HTERT RPE-1 (cell line): ENCODE measurements around the gene CNTN3.

Experiments
- in situ Hi-C: fragments of 300-500 bp; cut with MboI; formaldehyde crosslinking; loops from 4 replicates; pipeline ENCODE4 v1.14.3; 2020; ENCODE audit warnings: low sequenced_read_pairs

The CNTN3 gene

GRCh38 chr3:74611206-74611605, 3.3 kb downstream of the CNTN3 start:
- in situ Hi-C loops, result no loop called here

GRCh38 chr3:74607803-74608202, 6.7 kb downstream of the CNTN3 start:
- in situ Hi-C loops, result no loop called here

- in situ Hi-C loops, result no loop called here
These were observed 7.5 kb downstream of the CNTN3 start for GRCh38 chr3:74606996-74607395.

GRCh38 chr3:74605437-74605836, 9.0 kb downstream of the CNTN3 start:
- in situ Hi-C loops, result no loop called here

- in situ Hi-C loops, result no loop called here
These were observed 11.2 kb downstream of the CNTN3 start for GRCh38 chr3:74603292-74603691.

- in situ Hi-C loops, result no loop called here
These were observed 12.0 kb downstream of the CNTN3 start for GRCh38 chr3:74602471-74602870.

- in situ Hi-C loops, result no loop called here
These were observed 12.7 kb downstream of the CNTN3 start for GRCh38 chr3:74601793-74602192.

GRCh38 chr3:74599564-74599963, 14.9 kb downstream of the CNTN3 start:
- in situ Hi-C loops, result no loop called here

GRCh38 chr3:74593152-74593551, 21.3 kb downstream of the CNTN3 start:
- in situ Hi-C loops, result no loop called here

- in situ Hi-C loops, result no loop called here
These were observed 22.1 kb downstream of the CNTN3 start for GRCh38 chr3:74592359-74592758.

- in situ Hi-C loops, result no loop called here
These were observed 22.5 kb downstream of the CNTN3 start for GRCh38 chr3:74591946-74592345.

GRCh38 chr3:74591342-74591741, 23.1 kb downstream of the CNTN3 start:
- in situ Hi-C loops, result no loop called here

GRCh38 chr3:74590620-74591262, 23.7 kb downstream of the CNTN3 start:
- in situ Hi-C loops, result no loop called here

GRCh38 chr3:74584782-74585181, 29.7 kb downstream of the CNTN3 start:
- in situ Hi-C loops, result no loop called here

- in situ Hi-C loops, result no loop called here
These were observed 31.5 kb downstream of the CNTN3 start for GRCh38 chr3:74582982-74583381.

- in situ Hi-C loops, result no loop called here
These were observed 38.6 kb downstream of the CNTN3 start for GRCh38 chr3:74575857-74576256.

- in situ Hi-C loops, result no loop called here
These were observed 43.3 kb downstream of the CNTN3 start for GRCh38 chr3:74571118-74571517.
